Panc1 (cell line): Measurements from ENCODE around the gene SUCLA2.

Source experiments
- CTCF ChIP-seq: fragments of 450-650 bp; IDR thresholded peaks from 2 replicates; pipeline ENCODE4 v1.5.1; 2017; ENCODE audit warnings: mild to moderate bottlenecking
- POLR2AphosphoS5 ChIP-seq: IDR thresholded peaks from 2 replicates; pipeline ENCODE4 v1.6.1; 2012; ENCODE audit warnings: mild to moderate bottlenecking, low read depth, low read length, moderate library complexity
- SIN3A ChIP-seq: IDR thresholded peaks from 2 replicates; pipeline ENCODE4 v1.6.1; 2012; ENCODE audit warnings: low read depth, mild to moderate bottlenecking, low read length, moderate library complexity, borderline replicate concordance; ENCODE audit not compliant: insufficient read depth

- TF ChIP-seq CTCF = no peak
- no peak for TF ChIP-seq POLR2AphosphoS5
- no peak for TF ChIP-seq SIN3A
Observed at GRCh38 chr13:47999973-48000372, 1.1 kb downstream of the SUCLA2 start.
